MM.1S (cell line): Measurements from ENCODE around the gene CALML4.
A peak's percentile ranks its signal among the peaks of the same experiment; 100 is the strongest.

ENCODE experiments used
- DNase-seq: peaks from one replicate; pipeline ENCODE4 v3.0.0-alpha.2; 2015
- H2AFZ ChIP-seq: fragments of 300-600 bp; sonication (generic); 2 replicates; pipeline ENCODE4 v1.6.0; 2016; ENCODE audit warnings: antibody characterized with exemption, low read length
- H3F3A ChIP-seq: fragments of 300-600 bp; sonication (generic); 2 replicates; pipeline ENCODE4 v1.6.1; 2016; ENCODE audit warnings: mild to moderate bottlenecking, antibody characterized with exemption, low read length, moderate library complexity, mixed read lengths; ENCODE audit not compliant: insufficient read depth
- H3K27ac ChIP-seq: fragments of 300-600 bp; sonication (generic); 2 replicates; pipeline ENCODE4 v1.5.1; 2016; ENCODE audit warnings: mild to moderate bottlenecking, low read length
- H3K27me3 ChIP-seq: fragments of 300-600 bp; sonication (generic); replicated peaks from 2 replicates; pipeline ENCODE4 v1.6.0; 2016; ENCODE audit warnings: low read length; ENCODE audit not compliant: insufficient read depth
- H3K36me3 ChIP-seq: fragments of 300-600 bp; sonication (generic); replicated peaks from 2 replicates; pipeline ENCODE4 v1.6.1; 2016; ENCODE audit warnings: mild to moderate bottlenecking, low read length, mixed read lengths; ENCODE audit not compliant: insufficient read depth
- H3K4me1 ChIP-seq: fragments of 300-600 bp; sonication (generic); 2 replicates; pipeline ENCODE4 v1.6.1; 2016; ENCODE audit warnings: low read length, mixed read lengths
- H3K4me2 ChIP-seq: fragments of 300-600 bp; sonication (generic); 2 replicates; pipeline ENCODE4 v1.6.0; 2016; ENCODE audit warnings: low read depth, low read length
- H3K4me3 ChIP-seq: fragments of 300-600 bp; sonication (generic); 2 replicates; pipeline ENCODE4 v1.5.1; 2016; ENCODE audit warnings: low read length, mixed read lengths
- H3K79me2 ChIP-seq: fragments of 300-600 bp; sonication (generic); 2 replicates; pipeline ENCODE4 v1.6.1; 2016; ENCODE audit warnings: mixed run types, low read length, mixed read lengths
- H3K9ac ChIP-seq: fragments of 300-600 bp; sonication (generic); 2 replicates; pipeline ENCODE4 v1.6.1; 2016; ENCODE audit warnings: low read length, mixed read lengths
- H3K9me2 ChIP-seq: fragments of 300-600 bp; sonication (generic); replicated peaks from 2 replicates; pipeline ENCODE4 v1.6.1; 2016; ENCODE audit warnings: mild to moderate bottlenecking, low read length, mixed read lengths; ENCODE audit not compliant: insufficient read depth
- H3K9me3 ChIP-seq: fragments of 300-600 bp; sonication (generic); replicated peaks from 2 replicates; pipeline ENCODE4 v1.6.1; 2016; ENCODE audit warnings: mild to moderate bottlenecking, low read length, mixed read lengths; ENCODE audit not compliant: insufficient read depth
- H4K20me1 ChIP-seq: fragments of 300-600 bp; sonication (generic); 2 replicates; pipeline ENCODE4 v1.6.1; 2016; ENCODE audit warnings: mild to moderate bottlenecking, low read length, moderate library complexity, mixed read lengths; ENCODE audit not compliant: insufficient read depth
- EZH2 ChIP-seq: fragments of 300-600 bp; sonication (generic); optimal IDR thresholded peaks from 2 replicates; pipeline ENCODE3; 2017; ENCODE audit warnings: low read depth, mild to moderate bottlenecking, antibody characterized with exemption, low read length, mixed read lengths
- EZH2phosphoT487 ChIP-seq: fragments of 300-600 bp; sonication (generic); IDR thresholded peaks from 2 replicates; pipeline ENCODE4 v1.6.1; 2018; ENCODE audit warnings: antibody characterized with exemption, low read length
- TF ChIP-seq, protein P1 (sequence below): fragments of 300-600 bp; sonication (generic); IDR thresholded peaks from 2 replicates; pipeline ENCODE4 v1.5.1; 2016; ENCODE audit warnings: antibody characterized with exemption, low read length, mixed read lengths

CALML4 gene

GRCh38 chr15:68154923-68155559, 50.1 kb downstream of the CALML4 start:
- DNase-seq: peak; percentile 61
- Histone ChIP-seq H3K27me3 (no peaks in the 10 kb centered on the region), H3K9me3 (no peaks in the 10 kb centered on the region), H3K79me2 (peaks cover 31% of the 10 kb centered on the region), H3K9ac (no peak overlapping the region), H4K20me1 (no peaks in the 10 kb centered on the region), H3K4me2 (no peak overlapping the region), H2AFZ (no peak overlapping the region), H3K9me2 (no peaks in the 10 kb centered on the region), H3K36me3 (peaks cover 4% of the 10 kb centered on the region; the same call in 1 of the 2 replicates), H3K4me3 (no peak overlapping the region), H3K4me1 (peaks cover 18% of the 10 kb centered on the region), H3F3A (peaks cover 10% of the 10 kb centered on the region; the same call in 1 of the 2 replicates), H3K27ac (no peak overlapping the region)
- TF ChIP-seq EZH2phosphoT487 (no peak), EZH2 (no peak)
- TF ChIP-seq, protein P1, sequence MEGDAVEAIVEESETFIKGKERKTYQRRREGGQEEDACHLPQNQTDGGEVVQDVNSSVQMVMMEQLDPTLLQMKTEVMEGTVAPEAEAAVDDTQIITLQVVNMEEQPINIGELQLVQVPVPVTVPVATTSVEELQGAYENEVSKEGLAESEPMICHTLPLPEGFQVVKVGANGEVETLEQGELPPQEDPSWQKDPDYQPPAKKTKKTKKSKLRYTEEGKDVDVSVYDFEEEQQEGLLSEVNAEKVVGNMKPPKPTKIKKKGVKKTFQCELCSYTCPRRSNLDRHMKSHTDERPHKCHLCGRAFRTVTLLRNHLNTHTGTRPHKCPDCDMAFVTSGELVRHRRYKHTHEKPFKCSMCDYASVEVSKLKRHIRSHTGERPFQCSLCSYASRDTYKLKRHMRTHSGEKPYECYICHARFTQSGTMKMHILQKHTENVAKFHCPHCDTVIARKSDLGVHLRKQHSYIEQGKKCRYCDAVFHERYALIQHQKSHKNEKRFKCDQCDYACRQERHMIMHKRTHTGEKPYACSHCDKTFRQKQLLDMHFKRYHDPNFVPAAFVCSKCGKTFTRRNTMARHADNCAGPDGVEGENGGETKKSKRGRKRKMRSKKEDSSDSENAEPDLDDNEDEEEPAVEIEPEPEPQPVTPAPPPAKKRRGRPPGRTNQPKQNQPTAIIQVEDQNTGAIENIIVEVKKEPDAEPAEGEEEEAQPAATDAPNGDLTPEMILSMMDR: peak; percentile 83

GRCh38 chr15:68152342-68152741, 52.8 kb downstream of the CALML4 start:
- no peak overlapping the region for H2AFZ ChIP-seq
- no peak for DNase-seq
- H3K9me3 ChIP-seq: no peaks in the 10 kb centered on the region
- peaks cover 10% of the 10 kb centered on the region; the same call in 1 of the 2 replicates for H3F3A ChIP-seq
- H3K4me2 ChIP-seq: no peak overlapping the region
- H3K9ac ChIP-seq: no peak overlapping the region
- no peaks in the 10 kb centered on the region for H4K20me1 ChIP-seq
- H3K27ac ChIP-seq: no peak overlapping the region
- H3K27me3 ChIP-seq: no peaks in the 10 kb centered on the region
- H3K9me2 ChIP-seq: no peaks in the 10 kb centered on the region
- TF ChIP-seq EZH2phosphoT487 (no peak), EZH2 (no peak)
- TF ChIP-seq, protein P1: no peak
- peaks cover 4% of the 10 kb centered on the region; the same call in 1 of the 2 replicates for H3K36me3 ChIP-seq
- peaks cover 25% of the 10 kb centered on the region for H3K79me2 ChIP-seq
- H3K4me1 ChIP-seq: peaks cover 17% of the 10 kb centered on the region
- no peak overlapping the region for H3K4me3 ChIP-seq

DNA sequence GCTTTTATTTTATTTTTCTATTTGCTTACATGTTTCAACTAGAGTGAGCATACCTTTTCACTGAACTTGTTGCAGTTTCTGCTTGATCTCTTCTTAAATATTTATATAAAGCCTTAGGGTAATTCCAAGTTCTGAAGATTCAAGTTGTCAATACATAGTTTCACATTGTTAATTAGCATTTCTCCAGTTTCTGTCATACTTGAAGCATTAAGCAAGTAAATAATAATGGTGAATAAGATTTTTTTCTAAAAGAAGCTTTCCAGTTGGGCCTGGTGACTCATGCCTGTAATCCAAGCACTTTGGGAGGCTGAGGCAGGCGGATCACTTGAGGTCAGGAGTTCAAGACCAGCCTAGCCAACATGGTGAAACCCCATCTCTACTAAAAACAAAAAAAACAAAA, 53.9 kb downstream of the CALML4 start:
- Histone ChIP-seq H2AFZ (no peak overlapping the region), H3K4me3 (no peak overlapping the region), H3K27me3 (no peaks in the 10 kb centered on the region), H3K27ac (no peak overlapping the region), H3K9me2 (no peaks in the 10 kb centered on the region), H3F3A (peaks cover 10% of the 10 kb centered on the region; the same call in 1 of the 2 replicates), H3K9ac (no peak overlapping the region), H3K4me2 (no peak overlapping the region), H3K4me1 (peaks cover 9% of the 10 kb centered on the region; the same call in 1 of the 2 replicates), H4K20me1 (no peaks in the 10 kb centered on the region), H3K36me3 (peaks cover 13% of the 10 kb centered on the region), H3K79me2 (peaks cover 27% of the 10 kb centered on the region), H3K9me3 (no peaks in the 10 kb centered on the region)
- no peak for DNase-seq
- TF ChIP-seq EZH2: no peak
- TF ChIP-seq, protein P1: no peak
- TF ChIP-seq EZH2phosphoT487: no peak
